ENCODE results near the gene SMC1B. TPM values are rescaled to one million over a fixed set of nuclear protein-coding genes. Genes with fewer than 3 reads are reported as not detected.

Gene SMC1B
- total and polyA plus RNA-seq, 9 of the 15 experiments (the other 6 are each of a cell fraction or from before 2014, with no cell fraction given): 0.03 TPM; not detected in 8

GRCh38 chr22:45397806-45398205 lies 15.6 kb downstream of the SMC1B start:
- CTCF ChIA-PET (ENCODE audit: low intra/inter-chr PET ratio): no interaction called here
- in situ Hi-C loops (cut with MboI) (no loop called here), intact Hi-C loops (cut with micrococcal nuclease) (no loop called here)
- POLR2A ChIA-PET: interaction anchor here (0.5 kb wide), 1 partner anchor 256 kb away, joined by 4 read pairs; no protein-coding TSS in a partner anchor
- Histone ChIP-seq H3K9me3 (replicated peaks; ENCODE audit: control insufficient read depth, insufficient read depth, low read depth, low read length) (no peaks in the 10 kb centered on the region), H3K4me2 (ENCODE audit: insufficient read depth, low read length) (no peak overlapping the region), H4K20me1 (replicated peaks; ENCODE audit: control insufficient read depth, insufficient read depth, low read length) (no peaks in the 10 kb centered on the region), H3K4me3 (no peak overlapping the region), H3K36me3 (ENCODE audit: control insufficient read depth, insufficient read depth, low read length) (no peaks in the 10 kb centered on the region), H3K9ac (ENCODE audit: insufficient read depth in 1 of 2, low read depth in 2 of 2, low read length in 2 of 2) (no peak overlapping the region), H3K27me3 (ENCODE audit: control insufficient read depth in 2 of 2, insufficient read depth in 2 of 2, low read length in 2 of 2) (peaks cover 0 to 11% of the 10 kb centered on the region in 2 experiments; a peak in 3 of 5 replicates), H3K27ac (ENCODE audit: extremely low read depth, low read depth, low read length) (no peak overlapping the region), H3K9me1 (ENCODE audit: control insufficient read depth, insufficient read depth, low read length) (no peaks in the 10 kb centered on the region), H2AFZ (ENCODE audit: low read depth, low read length) (no peak overlapping the region), H3K4me1 (replicated peaks in 1 of 2; ENCODE audit: control insufficient read depth in 2 of 2, insufficient read depth in 2 of 2, low read length in 2 of 2) (no peaks in the 10 kb centered on the region), H3K79me2 (ENCODE audit: control insufficient read depth, insufficient read depth, low read length) (no peaks in the 10 kb centered on the region)
- WGBS (ENCODE audit: insufficient coverage, low coverage, missing lambda C conversion rate): 0% methylated on average over 5 of the region's 5 CpGs
- ATAC-seq: no peak
- no TSS peak for BruUV-seq (replicated peaks)
- peak in 1 of 4 experiments; percentile 1 for DNase-seq (ENCODE audit: extremely low read depth in 1 of 4, low spot score in 3 of 4)
- peak in 1 of 3 experiments; percentile 17; a peak in 2 of 6 replicates for TF ChIP-seq CTCF (IDR thresholded peaks at IDR 0.05 in 2 of 3, conservative IDR thresholded peaks at IDR 0.05 in 1 of 3; ENCODE audit: insufficient read depth in 2 of 3, low read depth in 1 of 3, low read length in 3 of 3)
- TF ChIP-seq SMAD1 (IDR thresholded peaks at IDR 0.05; ENCODE audit: low read depth, low read length, partially characterized antibody): no peak
- no peak for TF ChIP-seq RHOXF2B (CRISPR knock-in tag; conservative IDR thresholded peaks at IDR 0.05)
- no peak for TF ChIP-seq GTF3C2 (IDR thresholded peaks at IDR 0.05; ENCODE audit: borderline replicate concordance, extremely low read depth, insufficient read length)
- FAIRE-seq: no peak

All from K562 (cell line).